Measurements from ENCODE around the gene DHRSX. TPM values are rescaled to one million over a fixed set of nuclear protein-coding genes. Genes with fewer than 3 reads are reported as not detected.
"Not testable (repeated sequence)": the region's sequence is repeated elsewhere in the genome, so short reads cannot be mapped to it uniquely, and the experiment has no call there.

The DHRSX gene
- polyA plus RNA-seq, 1 donor from 2014 or later, result 15.7 TPM

GRCh38 chrX:2391869-2392606 is 108.7 kb downstream of the DHRSX start:
- Histone ChIP-seq H3K4me2 (ENCODE audit: low read length) (no peak overlapping the region), H3K27ac (ENCODE audit: low read length) (no peak overlapping the region), H2AFZ (ENCODE audit: low read depth, low read length) (no peak overlapping the region), H3F3A (ENCODE audit: insufficient read depth, low read length, poor library complexity, severe bottlenecking) (no peaks in the 10 kb centered on the region), H3K36me3 (ENCODE audit: insufficient read depth, low read length) (peaks cover 9% of the 10 kb centered on the region), H3K27me3 (ENCODE audit: insufficient read depth, low read depth, low read length) (no peaks in the 10 kb centered on the region), H3K9ac (ENCODE audit: low read length) (no peak overlapping the region), H3K9me3 (ENCODE audit: low read length) (peaks cover 6% of the 10 kb centered on the region), H3K79me2 (replicated peaks; ENCODE audit: insufficient read depth, low read length) (no peaks in the 10 kb centered on the region), H3K9me2 (ENCODE audit: insufficient read depth, low read length) (no peaks in the 10 kb centered on the region), H4K20me1 (ENCODE audit: insufficient read depth) (no peaks in the 10 kb centered on the region), H3K4me3 (ENCODE audit: low read length) (no peak overlapping the region)
- TF ChIP-seq POLR2AphosphoS5 (IDR thresholded peaks at IDR 0.05), result no peak
- no peak for TF ChIP-seq SMC3 (conservative IDR thresholded peaks at IDR 0.05; ENCODE audit: poor library complexity)
- TF ChIP-seq EZH2 (IDR thresholded peaks at IDR 0.05; ENCODE audit: borderline replicate concordance, insufficient read depth, low read length, poor library complexity, severe bottlenecking), result no peak

GRCh38 chrX:2390754-2391153 is 110.0 kb downstream of the DHRSX start:
- Histone ChIP-seq H3K36me3 (ENCODE audit: insufficient read depth, low read length) (peaks cover 9% of the 10 kb centered on the region), H3K27me3 (ENCODE audit: insufficient read depth, low read depth, low read length) (no peaks in the 10 kb centered on the region), H2AFZ (ENCODE audit: low read depth, low read length) (no peak overlapping the region), H4K20me1 (ENCODE audit: insufficient read depth) (no peaks in the 10 kb centered on the region), H3K27ac (ENCODE audit: low read length) (no peak overlapping the region), H3K4me3 (ENCODE audit: low read length) (no peak overlapping the region), H3K9ac (ENCODE audit: low read length) (no peak overlapping the region), H3F3A (ENCODE audit: insufficient read depth, low read length, poor library complexity, severe bottlenecking) (no peaks in the 10 kb centered on the region), H3K4me2 (ENCODE audit: low read length) (no peak overlapping the region), H3K79me2 (replicated peaks; ENCODE audit: insufficient read depth, low read length) (no peaks in the 10 kb centered on the region), H3K9me2 (ENCODE audit: insufficient read depth, low read length) (no peaks in the 10 kb centered on the region), H3K9me3 (ENCODE audit: low read length) (peaks cover 6% of the 10 kb centered on the region)
- TF ChIP-seq REST (IDR thresholded peaks at IDR 0.05; ENCODE audit: borderline replicate concordance), result no peak
- no peak for TF ChIP-seq SMC3 (conservative IDR thresholded peaks at IDR 0.05; ENCODE audit: poor library complexity)
- TF ChIP-seq CTCF (IDR thresholded peaks at IDR 0.05; ENCODE audit: poor library complexity, severe bottlenecking), result no peak
- TF ChIP-seq EP300 (conservative IDR thresholded peaks at IDR 0.05; ENCODE audit: poor library complexity, severe bottlenecking), result no peak
- TF ChIP-seq RAD21 (conservative IDR thresholded peaks at IDR 0.05), result no peak
- TF ChIP-seq POLR2AphosphoS5 (IDR thresholded peaks at IDR 0.05), result no peak
- no peak for TF ChIP-seq MXI1 (conservative IDR thresholded peaks at IDR 0.05; ENCODE audit: poor library complexity, severe bottlenecking)
- no peak for TF ChIP-seq TAF1 (IDR thresholded peaks at IDR 0.05; ENCODE audit: low read depth)
- no peak for TF ChIP-seq EZH2 (IDR thresholded peaks at IDR 0.05; ENCODE audit: borderline replicate concordance, insufficient read depth, low read length, poor library complexity, severe bottlenecking)

GRCh38 chrX:2389731-2390130 is 111.0 kb downstream of the DHRSX start:
- not testable (repeated sequence) for H3K79me2 ChIP-seq (replicated peaks; ENCODE audit: insufficient read depth, low read length); H2AFZ ChIP-seq (ENCODE audit: low read depth, low read length); H3F3A ChIP-seq (ENCODE audit: insufficient read depth, low read length, poor library complexity, severe bottlenecking); H3K9me2 ChIP-seq (ENCODE audit: insufficient read depth, low read length); H3K27me3 ChIP-seq (ENCODE audit: insufficient read depth, low read depth, low read length); H4K20me1 ChIP-seq (ENCODE audit: insufficient read depth); H3K27ac ChIP-seq (ENCODE audit: low read length); H3K36me3 ChIP-seq (ENCODE audit: insufficient read depth, low read length); H3K4me2 ChIP-seq (ENCODE audit: low read length); H3K9ac ChIP-seq (ENCODE audit: low read length); H3K4me3 ChIP-seq (ENCODE audit: low read length); H3K9me3 ChIP-seq (ENCODE audit: low read length)

Data from neural cell (in vitro differentiated cells).